Cardiac fibroblast (primary cell): ENCODE results near the gene CENPB.

Experiments
- DNase-seq, 2 donors: peaks; one replicate each; pipeline versions ENCODE4 v3.0.0 to v3.0.0-alpha.2; 2010; ENCODE audit warnings: low read depth in 2 of 2
- H3K4me3 ChIP-seq, 2 donors: replicated peaks in 1 of 2; 1 replicate in 1 of 2; 2 replicates in 1 of 2; pipeline ENCODE4 v1.5.1; 2011; ENCODE audit warnings: low read depth in 2 of 2, low read length in 2 of 2, mild to moderate bottlenecking in 2 of 2, moderate library complexity in 1 of 2
- CTCF ChIP-seq: IDR thresholded peaks from one replicate; pipeline ENCODE4 v1.5.1; 2011; ENCODE audit warnings: low read depth, mild to moderate bottlenecking, low read length, inconsistent platforms

Gene CENPB

GRCh38 chr20:3801299-3801698, 14.8 kb upstream of the CENPB start:
- no peak for DNase-seq
- no peak for TF ChIP-seq CTCF
- no peak overlapping the region for H3K4me3 ChIP-seq

GRCh38 chr20:3800878-3801260, 14.3 kb upstream of the CENPB start:
- no peak overlapping the region for H3K4me3 ChIP-seq
- no peak for TF ChIP-seq CTCF
- no peak for DNase-seq

GRCh38 chr20:3800256-3800877, 13.8 kb upstream of the CENPB start:
- H3K4me3 ChIP-seq, result no peak overlapping the region
- DNase-seq, result no peak
- TF ChIP-seq CTCF, result no peak

- no peak for TF ChIP-seq CTCF
- DNase-seq, result no peak
- peak overlapping the region in 1 of 2 donors; percentile 83 for H3K4me3 ChIP-seq
These were observed 12.3 kb upstream of the CENPB start for GRCh38 chr20:3798908-3799248.

GRCh38 chr20:3798373-3798768, 11.8 kb upstream of the CENPB start:
- DNase-seq, result no peak
- H3K4me3 ChIP-seq, result peak overlapping the region; percentile 77 to 83
- TF ChIP-seq CTCF, result no peak

GRCh38 chr20:3797592-3798372, 11.2 kb upstream of the CENPB start:
- DNase-seq, result no peak
- peak overlapping the region; percentile 77 to 83 for H3K4me3 ChIP-seq
- no peak for TF ChIP-seq CTCF
